Lower leg skin (tissue), 3 donors: ENCODE measurements around the gene NARS2.

ENCODE experiments used
- POLR2A ChIP-seq, 2 donors: fragments of 450-650 bp; IDR thresholded peaks; one replicate each; pipeline ENCODE4 v1.6.1; 2016 to 2017; ENCODE audit warnings: antibody characterized with exemption in 2 of 2, mild to moderate bottlenecking in 1 of 2, moderate library complexity in 1 of 2
- TF ChIP-seq, protein P1 (sequence below), 3 donors: fragments of 450-650 bp; IDR thresholded peaks; one replicate each; pipeline ENCODE4 v1.5.1; 2016; ENCODE audit warnings: antibody characterized with exemption in 3 of 3, mild to moderate bottlenecking in 3 of 3, moderate library complexity in 2 of 3

DNA sequence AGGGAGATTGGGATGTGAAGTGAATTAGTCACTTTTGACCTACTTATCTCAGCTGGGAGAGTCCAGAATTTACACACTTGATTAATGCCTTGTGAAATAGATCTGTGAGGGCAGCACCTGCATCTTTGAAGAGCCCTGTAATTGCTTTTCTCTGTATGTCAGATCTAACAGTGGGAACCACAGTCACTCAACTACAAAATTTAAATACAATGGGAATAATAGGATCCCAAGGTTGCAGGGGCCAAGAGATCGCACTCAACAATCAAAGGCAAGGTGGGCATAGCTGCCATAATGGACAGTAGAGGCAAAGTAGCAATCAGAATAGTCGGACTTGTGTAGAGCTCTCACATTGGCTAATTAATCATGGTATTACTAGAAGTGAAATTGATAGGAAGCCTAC lies 45.5 kb upstream of the NARS2 start:
- no peak for TF ChIP-seq POLR2A (IDR thresholded peaks at IDR 0.05)
- TF ChIP-seq, protein P1, sequence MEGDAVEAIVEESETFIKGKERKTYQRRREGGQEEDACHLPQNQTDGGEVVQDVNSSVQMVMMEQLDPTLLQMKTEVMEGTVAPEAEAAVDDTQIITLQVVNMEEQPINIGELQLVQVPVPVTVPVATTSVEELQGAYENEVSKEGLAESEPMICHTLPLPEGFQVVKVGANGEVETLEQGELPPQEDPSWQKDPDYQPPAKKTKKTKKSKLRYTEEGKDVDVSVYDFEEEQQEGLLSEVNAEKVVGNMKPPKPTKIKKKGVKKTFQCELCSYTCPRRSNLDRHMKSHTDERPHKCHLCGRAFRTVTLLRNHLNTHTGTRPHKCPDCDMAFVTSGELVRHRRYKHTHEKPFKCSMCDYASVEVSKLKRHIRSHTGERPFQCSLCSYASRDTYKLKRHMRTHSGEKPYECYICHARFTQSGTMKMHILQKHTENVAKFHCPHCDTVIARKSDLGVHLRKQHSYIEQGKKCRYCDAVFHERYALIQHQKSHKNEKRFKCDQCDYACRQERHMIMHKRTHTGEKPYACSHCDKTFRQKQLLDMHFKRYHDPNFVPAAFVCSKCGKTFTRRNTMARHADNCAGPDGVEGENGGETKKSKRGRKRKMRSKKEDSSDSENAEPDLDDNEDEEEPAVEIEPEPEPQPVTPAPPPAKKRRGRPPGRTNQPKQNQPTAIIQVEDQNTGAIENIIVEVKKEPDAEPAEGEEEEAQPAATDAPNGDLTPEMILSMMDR (IDR thresholded peaks at IDR 0.05): no peak
